ENCODE measurements around the gene GALNT10. TPM values are rescaled to one million over a fixed set of nuclear protein-coding genes. Genes with fewer than 3 reads are reported as not detected.

The GALNT10 gene
- total RNA-seq, 1 experiment from 2014 or later: 27.8 TPM

- Histone ChIP-seq H4K20me1 (ENCODE audit: insufficient read depth) (no peaks in the 10 kb centered on the region), H3K27ac (ENCODE audit: low read depth, low read length) (no peak overlapping the region), H3K79me2 (ENCODE audit: insufficient read depth, low read length) (0 out of 2 replicates have a peak, but pooled peaks cover 4% of the 10 kb centered on the region), H3K4me3 (replicated peaks in 1 of 2; ENCODE audit: low read depth in 1 of 2, low read length in 2 of 2) (no peak overlapping the region), H3K4me2 (ENCODE audit: low read length) (no peak overlapping the region), H2AFZ (ENCODE audit: low read depth, low read length, poor library complexity, severe bottlenecking) (no peak overlapping the region), H3K36me3 (ENCODE audit: control insufficient read depth in 1 of 2, insufficient read depth in 2 of 2, low read length in 2 of 2) (0 out of 4 replicates have a peak, but pooled peaks cover 0 to 2% of the 10 kb centered on the region in 2 experiments), H3K4me1 (ENCODE audit: control insufficient read depth in 1 of 2, insufficient read depth in 2 of 2, low read length in 2 of 2) (peaks cover 8 to 14% of the 10 kb centered on the region in 2 experiments; a peak in 3 of 4 replicates), H3K9me3 (ENCODE audit: control insufficient read depth in 1 of 2, insufficient read depth in 1 of 2, low read depth in 1 of 2, low read length in 2 of 2) (no peaks in the 10 kb centered on the region), H3K9me2 (ENCODE audit: insufficient read depth) (no peaks in the 10 kb centered on the region), H3K9ac (ENCODE audit: low read length) (no peak overlapping the region), H3K27me3 (ENCODE audit: insufficient read depth, low read length) (no peaks in the 10 kb centered on the region)
- CTCF ChIA-PET: interaction anchor here (1.0 to 2.5 kb wide), 7 partner anchors 21 to 223 kb away, joined by 3 to 15 read pairs (median 4); no protein-coding TSS in a partner anchor
- peak; percentile 55 for ATAC-seq
- RAD21 ChIA-PET (ENCODE audit: low non-redundant PET in 1 of 2, low total read pairs in 2 of 2, uncharacterized antibody in 2 of 2, unreplicated experiment in 2 of 2): interaction anchor here in 1 of 2 experiments (1.0 kb wide), 1 partner anchor 208 kb away, joined by 3 read pairs; no protein-coding TSS in a partner anchor
- no peak for DNase-seq (ENCODE audit: low read depth, low spot score)
- POLR2A ChIA-PET: no interaction called here
- intact Hi-C loops (cut with micrococcal nuclease): loop anchor here (5.0 kb wide), 1 partner anchor 209 kb away; no protein-coding TSS in a partner anchor
- no peak for TF ChIP-seq CEBPB (IDR thresholded peaks at IDR 0.05; ENCODE audit: low read depth)
- BruUV-seq (replicated peaks): no TSS peak
Measured at GRCh38 chr5:154197801-154198491, 7.4 kb downstream of the GALNT10 start.

DNA sequence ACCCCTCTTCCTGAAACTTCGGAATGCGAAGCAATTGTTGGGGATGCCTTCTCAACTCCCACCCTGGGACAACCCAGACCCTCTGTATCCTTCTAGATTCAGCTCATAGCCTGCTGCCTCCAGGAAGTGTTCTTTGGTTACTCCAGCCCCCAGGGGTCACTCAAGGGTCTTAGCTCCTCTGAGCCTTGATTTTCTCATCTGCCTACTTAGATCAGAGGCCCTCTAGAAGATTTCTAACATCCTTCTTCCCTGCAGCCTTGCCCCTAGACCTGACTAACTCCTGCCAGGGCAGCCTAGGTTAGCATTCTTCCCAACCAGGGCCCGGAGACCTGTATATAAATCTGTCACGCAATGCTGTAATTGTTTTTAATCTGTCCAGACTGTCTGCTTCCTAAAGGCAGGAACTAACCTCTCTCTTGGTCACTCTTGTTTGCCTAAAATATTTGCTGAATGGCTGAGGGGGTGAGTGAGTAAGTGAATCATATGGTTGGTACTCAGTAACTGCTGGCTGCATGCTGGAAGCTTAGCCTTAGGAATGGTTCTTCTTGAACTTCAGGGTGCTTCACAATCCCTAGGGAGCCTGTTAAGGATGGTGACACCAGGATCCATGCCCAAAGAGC is 8.2 kb downstream of the GALNT10 start:
- Histone ChIP-seq H3K36me3 (ENCODE audit: control insufficient read depth in 1 of 2, insufficient read depth in 2 of 2, low read length in 2 of 2) (0 out of 4 replicates have a peak, but pooled peaks cover 0 to under 1% of the 10 kb centered on the region in 2 experiments), H3K4me1 (ENCODE audit: control insufficient read depth in 1 of 2, insufficient read depth in 2 of 2, low read length in 2 of 2) (peaks cover 8 to 13% of the 10 kb centered on the region in 2 experiments; a peak in 3 of 4 replicates), H3K9me2 (ENCODE audit: insufficient read depth) (no peaks in the 10 kb centered on the region), H3K4me2 (ENCODE audit: low read length) (no peak overlapping the region), H3K27me3 (ENCODE audit: insufficient read depth, low read length) (no peaks in the 10 kb centered on the region), H4K20me1 (ENCODE audit: insufficient read depth) (no peaks in the 10 kb centered on the region), H3K9ac (ENCODE audit: low read length) (no peak overlapping the region), H3K4me3 (replicated peaks in 1 of 2; ENCODE audit: low read depth in 1 of 2, low read length in 2 of 2) (no peak overlapping the region), H3K79me2 (ENCODE audit: insufficient read depth, low read length) (no peaks in the 10 kb centered on the region), H2AFZ (ENCODE audit: low read depth, low read length, poor library complexity, severe bottlenecking) (no peak overlapping the region), H3K27ac (ENCODE audit: low read depth, low read length) (no peak overlapping the region), H3K9me3 (ENCODE audit: control insufficient read depth in 1 of 2, insufficient read depth in 1 of 2, low read depth in 1 of 2, low read length in 2 of 2) (no peaks in the 10 kb centered on the region)
- ChIA-PET CTCF (interaction anchor here (1.5 kb wide), 1 partner anchor 8 kb away, joined by 3 read pairs; the partner anchor contains the start of gene GALNT10), POLR2A (no interaction called here), RAD21 (ENCODE audit: low non-redundant PET in 1 of 2, low total read pairs in 2 of 2, uncharacterized antibody in 2 of 2, unreplicated experiment in 2 of 2) (no interaction called here)
- intact Hi-C loops (cut with micrococcal nuclease): loop anchor here (5.0 kb wide), 1 partner anchor 209 kb away; no protein-coding TSS in a partner anchor
- TF ChIP-seq, protein P1, sequence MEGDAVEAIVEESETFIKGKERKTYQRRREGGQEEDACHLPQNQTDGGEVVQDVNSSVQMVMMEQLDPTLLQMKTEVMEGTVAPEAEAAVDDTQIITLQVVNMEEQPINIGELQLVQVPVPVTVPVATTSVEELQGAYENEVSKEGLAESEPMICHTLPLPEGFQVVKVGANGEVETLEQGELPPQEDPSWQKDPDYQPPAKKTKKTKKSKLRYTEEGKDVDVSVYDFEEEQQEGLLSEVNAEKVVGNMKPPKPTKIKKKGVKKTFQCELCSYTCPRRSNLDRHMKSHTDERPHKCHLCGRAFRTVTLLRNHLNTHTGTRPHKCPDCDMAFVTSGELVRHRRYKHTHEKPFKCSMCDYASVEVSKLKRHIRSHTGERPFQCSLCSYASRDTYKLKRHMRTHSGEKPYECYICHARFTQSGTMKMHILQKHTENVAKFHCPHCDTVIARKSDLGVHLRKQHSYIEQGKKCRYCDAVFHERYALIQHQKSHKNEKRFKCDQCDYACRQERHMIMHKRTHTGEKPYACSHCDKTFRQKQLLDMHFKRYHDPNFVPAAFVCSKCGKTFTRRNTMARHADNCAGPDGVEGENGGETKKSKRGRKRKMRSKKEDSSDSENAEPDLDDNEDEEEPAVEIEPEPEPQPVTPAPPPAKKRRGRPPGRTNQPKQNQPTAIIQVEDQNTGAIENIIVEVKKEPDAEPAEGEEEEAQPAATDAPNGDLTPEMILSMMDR (IDR thresholded peaks at IDR 0.05 in 2 of 3, conservative IDR thresholded peaks at IDR 0.05 in 1 of 3; ENCODE audit: borderline replicate concordance in 1 of 3, insufficient read depth in 1 of 3, low read depth in 2 of 3, low read length in 2 of 3): no peak
- TF ChIP-seq EZH2phosphoT487 (IDR thresholded peaks at IDR 0.05; ENCODE audit: borderline replicate concordance): no peak
- TF ChIP-seq POLR2AphosphoS5 (IDR thresholded peaks at IDR 0.05; ENCODE audit: low read depth, low read length): no peak
- TF ChIP-seq ELF1 (IDR thresholded peaks at IDR 0.05; ENCODE audit: borderline replicate concordance, low read depth): no peak
- TF ChIP-seq, protein P2, sequence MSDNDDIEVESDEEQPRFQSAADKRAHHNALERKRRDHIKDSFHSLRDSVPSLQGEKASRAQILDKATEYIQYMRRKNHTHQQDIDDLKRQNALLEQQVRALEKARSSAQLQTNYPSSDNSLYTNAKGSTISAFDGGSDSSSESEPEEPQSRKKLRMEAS (IDR thresholded peaks at IDR 0.05): no peak
- TF ChIP-seq, protein P3, sequence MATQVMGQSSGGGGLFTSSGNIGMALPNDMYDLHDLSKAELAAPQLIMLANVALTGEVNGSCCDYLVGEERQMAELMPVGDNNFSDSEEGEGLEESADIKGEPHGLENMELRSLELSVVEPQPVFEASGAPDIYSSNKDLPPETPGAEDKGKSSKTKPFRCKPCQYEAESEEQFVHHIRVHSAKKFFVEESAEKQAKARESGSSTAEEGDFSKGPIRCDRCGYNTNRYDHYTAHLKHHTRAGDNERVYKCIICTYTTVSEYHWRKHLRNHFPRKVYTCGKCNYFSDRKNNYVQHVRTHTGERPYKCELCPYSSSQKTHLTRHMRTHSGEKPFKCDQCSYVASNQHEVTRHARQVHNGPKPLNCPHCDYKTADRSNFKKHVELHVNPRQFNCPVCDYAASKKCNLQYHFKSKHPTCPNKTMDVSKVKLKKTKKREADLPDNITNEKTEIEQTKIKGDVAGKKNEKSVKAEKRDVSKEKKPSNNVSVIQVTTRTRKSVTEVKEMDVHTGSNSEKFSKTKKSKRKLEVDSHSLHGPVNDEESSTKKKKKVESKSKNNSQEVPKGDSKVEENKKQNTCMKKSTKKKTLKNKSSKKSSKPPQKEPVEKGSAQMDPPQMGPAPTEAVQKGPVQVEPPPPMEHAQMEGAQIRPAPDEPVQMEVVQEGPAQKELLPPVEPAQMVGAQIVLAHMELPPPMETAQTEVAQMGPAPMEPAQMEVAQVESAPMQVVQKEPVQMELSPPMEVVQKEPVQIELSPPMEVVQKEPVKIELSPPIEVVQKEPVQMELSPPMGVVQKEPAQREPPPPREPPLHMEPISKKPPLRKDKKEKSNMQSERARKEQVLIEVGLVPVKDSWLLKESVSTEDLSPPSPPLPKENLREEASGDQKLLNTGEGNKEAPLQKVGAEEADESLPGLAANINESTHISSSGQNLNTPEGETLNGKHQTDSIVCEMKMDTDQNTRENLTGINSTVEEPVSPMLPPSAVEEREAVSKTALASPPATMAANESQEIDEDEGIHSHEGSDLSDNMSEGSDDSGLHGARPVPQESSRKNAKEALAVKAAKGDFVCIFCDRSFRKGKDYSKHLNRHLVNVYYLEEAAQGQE (IDR thresholded peaks at IDR 0.05; ENCODE audit: low read depth): no peak
- TF ChIP-seq EGR1 (IDR thresholded peaks at IDR 0.05; ENCODE audit: low read depth): no peak
- no peak for TF ChIP-seq RAD21 (IDR thresholded peaks at IDR 0.05; ENCODE audit: low read depth)
- no peak for TF ChIP-seq SRF (IDR thresholded peaks at IDR 0.05; ENCODE audit: low read depth)
- no peak for TF ChIP-seq CBX3 (IDR thresholded peaks at IDR 0.05; ENCODE audit: low read depth)
- DNase-seq (ENCODE audit: low read depth, low spot score): no peak
- no peak for ATAC-seq
- no TSS peak for BruUV-seq (replicated peaks)

Measured in HCT116 (cell line).